GM06990 (cell line): ENCODE results near the gene TOLLIP.

Source experiments
- DNase-seq: peaks from one replicate; pipeline ENCODE4 v3.0.0-alpha.2; 2011; ENCODE audit not compliant: insufficient read length; ENCODE audit errors: extremely low read depth
- H3K27me3 ChIP-seq: replicated peaks from 2 replicates; pipeline ENCODE4 v1.6.0; 2011; ENCODE audit warnings: low read length; ENCODE audit not compliant: control insufficient read depth, insufficient read depth
- H3K36me3 ChIP-seq: 2 replicates; pipeline ENCODE4 v1.5.1; 2011; ENCODE audit warnings: low read length; ENCODE audit not compliant: control insufficient read depth, insufficient read depth
- H3K4me3 ChIP-seq: replicated peaks from 2 replicates; pipeline ENCODE4 v1.5.1; 2011; ENCODE audit warnings: low read depth, mild to moderate bottlenecking, control low read depth, low read length
- TF ChIP-seq, protein P1 (sequence below): IDR thresholded peaks from 2 replicates; pipeline ENCODE4 v1.5.1; 2011; ENCODE audit warnings: low read length, control low read depth, mild to moderate bottlenecking, inconsistent platforms; ENCODE audit not compliant: insufficient read depth, poor library complexity, severe bottlenecking

Gene TOLLIP

GRCh38 chr11:1259561-1259960 is 49.9 kb downstream of the TOLLIP start:
- Histone ChIP-seq H3K36me3 (no peaks in the 10 kb centered on the region), H3K27me3 (no peaks in the 10 kb centered on the region), H3K4me3 (no peak overlapping the region)
- TF ChIP-seq, protein P1, sequence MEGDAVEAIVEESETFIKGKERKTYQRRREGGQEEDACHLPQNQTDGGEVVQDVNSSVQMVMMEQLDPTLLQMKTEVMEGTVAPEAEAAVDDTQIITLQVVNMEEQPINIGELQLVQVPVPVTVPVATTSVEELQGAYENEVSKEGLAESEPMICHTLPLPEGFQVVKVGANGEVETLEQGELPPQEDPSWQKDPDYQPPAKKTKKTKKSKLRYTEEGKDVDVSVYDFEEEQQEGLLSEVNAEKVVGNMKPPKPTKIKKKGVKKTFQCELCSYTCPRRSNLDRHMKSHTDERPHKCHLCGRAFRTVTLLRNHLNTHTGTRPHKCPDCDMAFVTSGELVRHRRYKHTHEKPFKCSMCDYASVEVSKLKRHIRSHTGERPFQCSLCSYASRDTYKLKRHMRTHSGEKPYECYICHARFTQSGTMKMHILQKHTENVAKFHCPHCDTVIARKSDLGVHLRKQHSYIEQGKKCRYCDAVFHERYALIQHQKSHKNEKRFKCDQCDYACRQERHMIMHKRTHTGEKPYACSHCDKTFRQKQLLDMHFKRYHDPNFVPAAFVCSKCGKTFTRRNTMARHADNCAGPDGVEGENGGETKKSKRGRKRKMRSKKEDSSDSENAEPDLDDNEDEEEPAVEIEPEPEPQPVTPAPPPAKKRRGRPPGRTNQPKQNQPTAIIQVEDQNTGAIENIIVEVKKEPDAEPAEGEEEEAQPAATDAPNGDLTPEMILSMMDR, result no peak
- DNase-seq, result no peak

DNA sequence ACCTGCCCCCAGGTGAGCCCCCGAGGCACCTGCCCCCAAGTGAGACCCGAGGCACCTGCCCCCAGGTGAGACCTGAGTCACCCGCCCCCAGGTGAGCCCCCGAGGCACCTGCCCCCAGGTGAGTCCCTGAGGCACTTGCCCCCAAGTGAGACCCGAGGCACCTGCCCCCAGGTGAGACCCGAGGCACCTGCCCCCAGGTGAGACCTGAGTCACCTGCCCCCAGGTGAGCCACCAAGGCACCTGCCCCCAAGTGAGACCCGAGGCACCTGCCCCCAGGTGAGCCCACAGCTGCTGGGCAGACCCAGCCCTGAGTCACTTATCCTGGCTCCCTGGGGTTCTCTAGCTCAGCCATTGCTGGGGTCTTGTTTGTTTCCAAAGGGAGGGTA is 50.4 kb downstream of the TOLLIP start:
- no peaks in the 10 kb centered on the region for H3K27me3 ChIP-seq
- H3K36me3 ChIP-seq, result no peaks in the 10 kb centered on the region

GRCh38 chr11:1258401-1259075 is 50.9 kb downstream of the TOLLIP start:
- H3K4me3 ChIP-seq, result no peak overlapping the region
- no peaks in the 10 kb centered on the region for H3K27me3 ChIP-seq
- no peak for DNase-seq
- H3K36me3 ChIP-seq, result no peaks in the 10 kb centered on the region
- TF ChIP-seq, protein P1, result no peak

More for the DNA sequence above, 50.4 kb downstream of the TOLLIP start:
- TF ChIP-seq, protein P1, result no peak
- H3K4me3 ChIP-seq, result no peak overlapping the region
- DNase-seq, result no peak

- H3K4me3 ChIP-seq, result no peak overlapping the region
Measured at GRCh38 chr11:1257916-1258315, 51.5 kb downstream of the TOLLIP start.

DNA sequence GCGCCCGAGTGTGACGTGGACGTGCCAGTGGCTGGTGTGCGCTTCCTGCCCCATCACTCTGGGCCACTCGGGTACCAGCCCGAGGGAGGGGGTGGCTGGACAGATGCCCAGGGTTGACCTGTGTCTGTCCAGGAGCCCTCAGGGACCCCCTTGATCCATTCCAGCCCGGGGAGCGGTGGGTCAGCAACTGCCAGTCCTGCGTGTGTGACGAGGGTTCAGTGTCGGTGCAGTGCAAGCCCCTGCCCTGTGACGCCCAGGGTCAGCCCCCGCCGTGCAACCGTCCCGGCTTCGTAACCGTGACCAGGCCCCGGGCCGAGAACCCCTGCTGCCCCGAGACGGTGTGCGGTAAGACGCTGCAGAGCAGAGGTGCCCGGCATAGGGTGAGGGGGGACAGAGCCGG is 52.1 kb downstream of the TOLLIP start:
- H3K36me3 ChIP-seq, result no peaks in the 10 kb centered on the region
- TF ChIP-seq, protein P1, result no peak
- no peak overlapping the region for H3K4me3 ChIP-seq
- no peaks in the 10 kb centered on the region for H3K27me3 ChIP-seq
- DNase-seq, result no peak

More at GRCh38 chr11:1257916-1258315, 51.5 kb downstream of the TOLLIP start:
- TF ChIP-seq, protein P1, result no peak
- Histone ChIP-seq H3K27me3 (no peaks in the 10 kb centered on the region), H3K36me3 (no peaks in the 10 kb centered on the region)
- DNase-seq, result no peak
